IPS-18c (cell line): ENCODE results near the gene SLC4A11.

ENCODE experiments used
- H3K4me3 ChIP-seq: 2 replicates; pipeline ENCODE4 v1.7.0; 2013; ENCODE audit warnings: low read depth, mild to moderate bottlenecking, low read length, moderate library complexity; ENCODE audit not compliant: insufficient read depth
- H3K9me3 ChIP-seq: one replicate; pipeline ENCODE4 v1.6.1; 2013; ENCODE audit warnings: mild to moderate bottlenecking, low read length, moderate library complexity; ENCODE audit not compliant: control insufficient read depth, insufficient read depth

The SLC4A11 gene

DNA sequence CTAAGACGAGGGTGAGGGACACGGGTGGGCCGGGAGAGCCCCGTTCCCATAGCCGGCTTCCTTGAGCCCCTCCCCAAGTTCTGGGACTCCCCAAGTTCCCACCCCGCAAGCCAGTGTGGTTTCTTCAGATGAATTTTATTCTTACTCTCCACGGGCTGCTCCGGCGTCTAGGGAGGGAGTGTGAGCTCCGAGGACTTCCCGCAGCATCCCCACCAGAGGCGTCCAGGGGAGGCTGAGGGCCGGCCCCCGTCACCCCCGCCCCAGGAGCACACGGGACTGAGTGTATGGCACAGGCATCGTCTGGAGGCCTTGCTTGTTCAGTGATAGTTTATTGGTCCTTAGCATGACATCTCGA lies 10.0 kb upstream of the SLC4A11 start:
- H3K4me3 ChIP-seq = peak overlapping the region; percentile 47
- peaks cover 2% of the 10 kb centered on the region for H3K9me3 ChIP-seq

DNA sequence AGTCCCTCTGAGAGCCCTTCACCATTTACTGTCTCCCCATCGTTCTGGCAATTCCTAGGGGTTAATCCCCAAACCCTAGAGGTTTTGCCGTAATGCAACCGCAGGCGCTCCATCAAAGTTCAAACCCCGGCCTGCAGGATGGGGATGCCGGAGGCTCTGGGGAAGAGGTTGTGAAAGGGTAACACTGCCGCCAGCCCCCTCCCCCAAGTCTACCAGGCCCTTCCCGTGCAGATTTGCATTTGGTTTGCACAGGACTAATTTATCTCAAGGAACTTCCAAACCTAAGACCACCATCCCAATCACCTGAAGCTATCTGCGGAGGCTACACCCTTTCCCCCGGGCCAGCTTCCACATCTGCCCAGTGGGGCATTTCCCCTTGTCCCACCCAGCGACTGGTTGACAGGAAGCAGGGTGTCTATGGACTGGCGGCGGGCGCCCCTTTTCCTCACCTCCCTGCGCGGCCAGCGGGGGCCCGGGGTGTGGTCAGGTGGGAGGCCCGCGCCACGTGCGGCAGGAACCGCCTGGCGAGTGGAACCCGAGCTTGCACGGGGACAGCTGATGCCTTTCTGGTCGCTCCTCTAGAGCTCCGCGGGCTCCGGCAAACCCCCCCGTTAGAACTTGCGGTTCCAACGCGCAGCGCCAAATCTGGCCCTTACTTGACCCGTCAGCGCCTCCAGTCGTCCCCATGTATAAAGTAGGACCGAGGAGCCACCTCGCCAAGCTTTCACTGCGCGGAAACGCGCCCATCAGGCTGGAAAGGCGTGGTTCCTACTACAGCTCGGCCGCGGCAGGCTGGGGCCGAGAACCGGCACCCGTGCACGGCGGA lies 9.4 kb upstream of the SLC4A11 start:
- peak overlapping the region; percentile 47 for H3K4me3 ChIP-seq
- peaks cover 2% of the 10 kb centered on the region for H3K9me3 ChIP-seq

DNA sequence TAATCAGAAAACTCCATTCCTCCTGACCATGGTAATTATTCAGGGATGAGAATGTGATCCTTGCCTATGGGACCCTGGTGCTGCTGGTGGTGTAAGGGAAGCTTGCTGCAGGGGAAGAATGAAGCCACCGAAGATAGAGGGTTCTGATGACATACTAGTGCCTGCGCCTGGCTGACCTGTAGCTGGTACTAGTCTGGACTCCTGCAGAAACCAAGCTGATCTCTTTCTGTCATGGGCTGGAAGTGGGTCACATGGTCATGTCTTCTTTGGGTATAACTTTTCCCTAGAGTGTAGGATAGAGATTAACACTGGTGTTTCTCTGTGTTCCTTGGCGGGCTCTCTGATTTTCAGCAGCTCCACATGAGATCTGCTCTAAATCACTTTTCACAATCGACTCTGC lies 8.6 kb upstream of the SLC4A11 start:
- Histone ChIP-seq H3K9me3 (peaks cover 2% of the 10 kb centered on the region), H3K4me3 (no peak overlapping the region)

DNA sequence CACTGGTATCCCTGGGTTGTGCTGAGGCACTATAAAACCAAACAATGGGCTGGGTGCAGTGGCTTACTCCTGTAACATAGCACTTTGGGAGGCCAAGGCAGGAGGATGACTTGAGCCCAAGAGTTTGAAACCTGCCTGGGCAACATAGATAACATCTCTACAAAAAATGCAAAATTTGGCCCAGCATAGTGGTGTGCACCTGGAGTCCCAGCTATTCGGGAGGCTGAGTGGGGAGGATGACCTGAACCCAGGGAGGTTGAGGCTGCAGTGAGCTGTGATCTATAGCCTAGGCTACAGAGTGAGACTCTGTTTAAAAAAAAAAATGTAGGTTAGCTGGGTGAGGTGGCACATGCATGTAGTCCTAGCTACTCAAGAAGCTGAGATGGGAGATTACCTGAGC lies 7.7 kb upstream of the SLC4A11 start:
- Histone ChIP-seq H3K9me3 (peaks cover 2% of the 10 kb centered on the region), H3K4me3 (no peak overlapping the region)

DNA sequence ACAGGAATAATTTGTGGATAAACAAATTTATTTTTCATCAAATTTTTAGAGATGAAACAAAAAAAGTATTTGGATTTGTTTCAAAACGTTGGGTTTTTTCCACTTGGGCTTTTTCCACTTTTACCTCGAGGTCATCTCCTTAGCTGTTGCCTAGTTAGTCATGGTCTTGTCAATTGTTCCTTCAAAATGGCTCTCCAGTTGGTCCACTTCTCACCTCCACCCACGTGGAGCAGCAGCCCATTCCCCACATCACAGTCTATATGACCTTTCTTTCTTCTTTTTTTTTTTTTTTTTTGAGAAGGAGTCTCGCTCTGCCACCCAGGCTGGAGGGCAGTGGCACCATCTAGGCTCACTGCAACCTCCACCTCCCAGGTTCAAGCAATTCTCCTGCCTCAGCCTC lies 6.7 kb upstream of the SLC4A11 start:
- H3K4me3 ChIP-seq = no peak overlapping the region
- H3K9me3 ChIP-seq = peaks cover 2% of the 10 kb centered on the region

DNA sequence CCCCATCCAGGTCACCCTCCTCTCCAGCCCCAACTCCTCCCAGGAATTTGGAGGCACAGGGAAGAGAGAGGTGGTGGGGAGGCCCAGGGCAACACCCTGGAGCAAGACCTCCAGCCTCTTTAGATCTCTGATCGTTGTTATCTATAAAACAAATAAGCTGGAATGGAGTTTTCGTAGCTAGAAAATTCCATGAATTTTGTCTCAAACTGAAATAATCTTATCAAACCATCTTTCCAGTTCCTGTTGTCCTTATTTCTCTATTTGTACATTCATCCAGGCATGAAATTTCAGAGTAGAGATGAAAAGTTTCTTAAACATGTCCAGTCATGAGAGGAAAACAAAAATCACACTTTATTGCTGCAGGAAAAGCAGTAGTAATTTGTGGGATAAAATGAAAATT lies 6.2 kb upstream of the SLC4A11 start:
- Histone ChIP-seq H3K4me3 (no peak overlapping the region), H3K9me3 (peaks cover 2% of the 10 kb centered on the region)

DNA sequence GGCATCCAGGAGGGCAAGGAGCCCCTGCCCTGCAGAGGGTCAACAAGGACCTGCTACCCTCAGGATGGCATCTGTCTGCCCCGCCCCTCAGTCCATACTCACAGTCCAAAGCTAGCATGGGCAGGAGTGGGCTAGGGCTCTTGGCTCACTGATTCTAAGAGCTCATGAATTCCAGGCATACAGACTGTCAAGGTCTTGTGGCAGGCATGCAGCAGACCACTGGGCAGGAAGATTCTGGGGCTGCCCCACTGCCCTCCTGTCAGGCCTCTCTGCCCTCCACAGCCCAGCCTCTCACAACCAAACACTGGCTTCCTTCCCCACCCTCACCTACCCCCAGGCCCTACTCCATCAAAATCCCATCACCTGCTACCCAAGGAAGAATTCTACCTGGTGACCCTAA lies 5.6 kb upstream of the SLC4A11 start:
- peaks cover 2% of the 10 kb centered on the region for H3K9me3 ChIP-seq
- no peak overlapping the region for H3K4me3 ChIP-seq

DNA sequence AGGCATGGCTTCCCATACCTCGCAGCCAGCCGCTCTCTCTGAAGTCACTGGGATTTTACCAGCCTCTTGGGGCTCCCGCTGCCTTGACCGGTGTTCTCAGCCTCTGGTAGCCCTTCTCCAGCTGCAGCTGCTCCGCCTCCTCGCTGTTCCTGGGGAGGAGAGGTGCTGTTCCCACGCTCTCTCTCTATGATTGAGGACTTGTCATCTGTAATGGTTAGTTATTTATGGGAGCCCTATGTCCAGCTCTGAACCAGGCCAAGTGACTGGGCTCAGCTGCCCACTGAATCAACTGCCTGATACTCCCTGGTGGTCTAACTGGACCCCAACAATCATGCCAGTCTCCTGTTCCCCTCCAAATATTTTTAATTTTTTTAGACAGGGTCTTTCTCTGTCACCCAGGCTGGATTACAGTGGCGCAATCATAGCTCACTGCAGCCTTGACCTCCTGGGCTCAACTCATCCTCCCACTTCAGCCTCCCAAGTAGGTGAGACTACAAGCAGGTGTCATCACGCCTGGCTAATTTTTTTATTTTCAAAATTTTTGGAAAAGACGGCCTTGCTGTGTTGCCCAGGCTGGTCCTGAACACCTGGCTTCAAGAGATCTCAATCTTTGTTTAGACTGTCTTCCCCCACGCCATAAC lies 4.8 kb upstream of the SLC4A11 start:
- peaks cover 2% of the 10 kb centered on the region for H3K9me3 ChIP-seq
- H3K4me3 ChIP-seq = no peak overlapping the region

DNA sequence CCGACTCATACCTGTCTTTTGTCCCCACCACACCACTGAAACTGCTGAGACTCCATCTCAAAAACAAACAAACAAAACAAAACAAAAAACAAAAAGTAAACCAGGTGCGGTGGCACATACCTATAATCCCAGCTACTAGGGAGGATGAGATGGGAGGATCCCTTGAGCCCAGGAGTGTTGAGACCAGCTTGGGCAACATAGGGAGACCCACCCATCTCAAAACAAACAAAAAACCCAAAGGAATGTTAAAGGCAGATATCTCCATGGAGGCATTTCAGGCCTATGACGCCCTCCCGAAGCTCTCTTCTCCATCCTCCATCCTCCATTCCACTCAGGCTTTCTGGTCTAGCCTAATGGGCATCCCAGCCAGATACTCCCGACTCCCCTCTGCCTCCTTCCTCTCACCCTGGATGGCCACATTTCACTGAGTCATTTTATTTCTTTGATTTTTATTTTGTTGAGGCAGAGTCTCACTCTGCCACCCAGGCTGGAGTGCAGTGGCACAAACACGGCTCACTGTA lies 3.2 kb upstream of the SLC4A11 start:
- Histone ChIP-seq H3K9me3 (peaks cover 2% of the 10 kb centered on the region), H3K4me3 (no peak overlapping the region)

DNA sequence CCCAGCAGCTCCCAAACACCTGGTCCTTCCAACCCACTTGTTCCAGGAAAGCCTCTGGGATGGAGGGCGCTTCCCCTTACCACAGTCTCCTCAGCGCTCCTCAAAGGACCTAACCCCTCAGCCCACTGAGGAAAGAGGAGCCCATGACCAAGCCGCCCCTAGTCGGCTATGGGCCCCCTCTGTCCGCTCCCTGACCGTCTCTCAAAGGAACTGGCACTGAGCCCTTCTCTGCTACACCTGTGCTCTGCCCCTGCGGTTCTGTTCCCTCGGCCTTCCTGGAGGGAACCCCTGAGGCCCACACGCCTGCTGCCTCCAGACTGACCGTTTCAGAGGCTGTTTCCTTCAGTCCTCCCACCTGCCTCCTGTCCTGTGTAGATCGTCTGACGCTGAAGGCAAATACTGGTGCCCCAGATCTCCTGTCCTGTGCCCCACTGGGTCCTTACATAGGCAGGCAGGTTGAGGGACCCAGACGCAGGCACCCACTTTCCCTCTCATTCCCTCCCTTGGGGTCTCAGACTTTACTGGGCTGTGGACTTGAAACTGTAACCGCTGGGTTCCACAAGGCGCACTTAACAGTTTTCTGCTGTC lies 1.9 kb upstream of the SLC4A11 start:
- 0 out of 2 replicates have a peak overlapping the region, but pooled peaks have one; percentile 84 for H3K4me3 ChIP-seq
- peaks cover 2% of the 10 kb centered on the region for H3K9me3 ChIP-seq

DNA sequence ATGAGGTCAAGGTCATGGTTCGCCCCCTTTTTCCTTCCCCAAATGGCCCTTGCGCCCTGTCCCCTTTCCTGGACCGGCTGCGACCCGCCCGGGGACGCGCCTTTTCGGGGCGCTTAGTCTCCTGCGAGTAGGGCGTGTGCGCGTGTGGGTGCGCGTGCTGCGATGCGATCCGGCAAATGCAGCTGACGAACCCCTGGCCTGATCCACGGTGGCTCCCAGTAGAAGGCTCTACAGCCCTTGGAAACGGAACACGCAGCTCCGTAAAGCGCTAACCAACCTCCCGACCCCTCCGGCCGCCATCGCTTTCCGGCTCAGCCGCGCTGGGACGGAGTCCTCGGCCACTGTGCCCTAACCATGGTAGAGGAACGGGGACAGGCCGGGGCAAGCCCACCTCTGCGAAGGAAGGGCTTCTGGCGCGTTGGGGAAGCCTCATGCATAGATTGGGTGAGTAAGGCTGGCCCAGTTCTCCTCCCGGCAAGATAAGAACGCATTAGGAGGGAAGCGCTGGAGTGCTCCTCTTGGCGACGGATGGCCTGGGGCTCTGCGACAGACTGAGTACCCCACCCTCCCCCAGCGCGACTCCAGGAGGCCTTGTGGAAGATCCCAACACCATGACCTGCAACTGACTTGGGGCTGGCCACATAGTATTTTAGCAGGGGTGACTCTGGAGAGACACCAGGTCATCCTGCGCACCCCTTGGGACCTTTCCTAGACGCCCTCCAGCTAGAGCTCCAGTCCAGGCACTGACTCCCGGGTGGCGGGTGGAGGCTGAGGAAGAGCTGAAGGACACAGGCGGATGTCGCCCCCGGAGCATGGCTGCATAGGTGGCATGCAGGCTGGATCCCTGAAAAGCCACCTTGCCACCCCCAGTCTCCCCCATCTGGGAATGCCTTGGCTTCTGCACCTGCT lies 1.1 kb upstream of the SLC4A11 start:
- Histone ChIP-seq H3K4me3 (peak overlapping the region; percentile 84), H3K9me3 (peaks cover 2% of the 10 kb centered on the region)

DNA sequence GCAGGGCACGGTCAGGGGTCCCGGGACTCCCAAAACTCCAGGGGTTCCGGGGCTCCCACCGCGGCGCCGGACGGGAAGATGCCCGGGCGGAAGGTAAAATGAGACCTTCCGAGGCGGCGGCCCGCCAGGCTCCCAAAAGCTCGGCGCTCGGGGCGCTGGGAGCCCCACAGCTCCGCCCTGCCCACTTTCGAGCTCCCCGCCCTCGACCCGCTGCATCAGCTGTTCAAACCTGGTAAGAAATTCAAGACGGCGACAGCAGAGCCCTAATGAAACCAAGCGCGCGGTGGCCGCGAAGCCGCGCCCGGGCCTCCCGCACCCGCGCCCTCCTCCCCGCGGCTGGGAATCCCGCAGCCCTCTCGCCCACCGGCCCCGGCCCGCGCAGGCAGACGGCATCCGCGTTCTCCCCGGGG lies 369 bp downstream of the SLC4A11 start:
- Histone ChIP-seq H3K9me3 (peaks cover 2% of the 10 kb centered on the region), H3K4me3 (peak overlapping the region; percentile 84)

DNA sequence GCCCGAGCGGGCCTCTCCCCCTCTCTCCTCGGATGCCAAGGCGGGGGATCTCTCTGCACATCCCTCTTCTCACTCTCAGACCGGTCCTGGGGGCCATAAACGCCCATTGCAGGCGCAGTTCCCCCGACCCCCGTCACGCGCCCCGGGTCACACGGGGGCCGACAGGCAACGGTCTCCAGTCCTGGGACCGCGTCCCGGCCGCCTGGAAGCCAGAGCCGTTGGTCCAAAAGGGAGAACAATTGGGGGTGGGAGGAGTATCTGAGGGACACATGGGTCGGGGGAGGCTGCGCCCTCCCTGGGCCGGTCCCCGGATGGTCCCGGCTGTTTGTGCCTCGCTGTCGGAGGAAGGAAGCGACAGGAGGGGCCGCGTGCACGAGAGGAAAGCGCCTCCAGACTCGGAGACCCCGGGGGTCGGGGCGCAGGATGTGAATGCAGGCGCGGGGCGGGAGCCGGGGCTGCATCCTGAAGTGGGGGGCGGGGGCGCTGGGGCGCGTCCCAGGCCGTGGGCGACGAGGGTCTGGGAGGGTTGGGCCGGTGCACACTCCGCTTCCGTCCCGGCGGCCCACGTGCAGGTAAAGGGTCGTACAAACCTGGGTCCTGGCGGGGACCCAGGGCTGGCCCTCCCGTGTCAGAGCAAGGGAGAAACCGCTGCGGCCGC lies 903 bp downstream of the SLC4A11 start:
- Histone ChIP-seq H3K4me3 (peak overlapping the region; percentile 84), H3K9me3 (peaks cover 2% of the 10 kb centered on the region)

DNA sequence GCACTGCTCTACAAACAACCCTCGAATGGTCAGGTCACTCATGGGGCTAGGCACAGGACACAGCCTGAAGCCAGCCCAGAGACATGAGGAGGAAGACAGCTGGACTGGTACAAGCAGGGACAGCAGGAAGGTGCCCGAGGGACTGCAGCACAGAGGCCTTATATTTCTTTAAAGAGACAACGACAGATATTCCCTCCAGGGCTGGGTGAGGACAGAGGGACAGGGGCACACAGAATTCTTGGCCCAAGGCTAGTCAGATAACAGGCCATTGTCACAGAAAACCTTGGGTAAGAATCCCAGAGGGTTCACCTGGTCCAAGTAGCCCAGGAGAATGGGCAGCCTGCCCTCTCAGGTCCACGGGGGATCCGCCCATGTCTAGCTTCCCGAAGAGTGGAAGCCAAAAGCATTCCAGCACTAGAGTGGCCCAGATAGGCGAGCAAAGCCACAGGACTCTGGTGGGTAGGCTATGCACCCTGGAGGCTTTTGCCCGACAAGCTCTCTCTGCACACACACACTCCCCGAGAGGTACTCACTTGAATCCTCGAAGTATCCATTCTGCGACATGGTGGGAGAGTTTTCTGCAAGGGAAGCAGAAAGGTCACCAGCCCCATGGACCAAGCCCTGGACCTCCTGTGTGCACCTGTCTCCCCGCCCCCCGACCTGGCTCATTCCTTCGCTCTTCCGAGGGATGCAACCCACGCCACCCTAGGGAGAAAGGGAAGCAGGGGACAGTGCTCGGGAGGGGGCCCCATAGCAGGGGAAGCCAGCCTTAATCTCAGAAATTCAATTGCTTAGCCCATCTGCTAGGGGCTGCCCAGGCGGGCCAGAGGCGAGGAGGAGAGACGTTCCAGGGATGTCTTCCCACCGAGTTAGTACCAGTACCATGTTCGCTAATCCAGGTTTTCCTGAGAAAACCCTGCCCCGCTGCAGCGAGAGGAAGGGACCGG lies 1.7 kb downstream of the SLC4A11 start:
- Histone ChIP-seq H3K9me3 (peaks cover 2% of the 10 kb centered on the region), H3K4me3 (peak overlapping the region; percentile 84)

DNA sequence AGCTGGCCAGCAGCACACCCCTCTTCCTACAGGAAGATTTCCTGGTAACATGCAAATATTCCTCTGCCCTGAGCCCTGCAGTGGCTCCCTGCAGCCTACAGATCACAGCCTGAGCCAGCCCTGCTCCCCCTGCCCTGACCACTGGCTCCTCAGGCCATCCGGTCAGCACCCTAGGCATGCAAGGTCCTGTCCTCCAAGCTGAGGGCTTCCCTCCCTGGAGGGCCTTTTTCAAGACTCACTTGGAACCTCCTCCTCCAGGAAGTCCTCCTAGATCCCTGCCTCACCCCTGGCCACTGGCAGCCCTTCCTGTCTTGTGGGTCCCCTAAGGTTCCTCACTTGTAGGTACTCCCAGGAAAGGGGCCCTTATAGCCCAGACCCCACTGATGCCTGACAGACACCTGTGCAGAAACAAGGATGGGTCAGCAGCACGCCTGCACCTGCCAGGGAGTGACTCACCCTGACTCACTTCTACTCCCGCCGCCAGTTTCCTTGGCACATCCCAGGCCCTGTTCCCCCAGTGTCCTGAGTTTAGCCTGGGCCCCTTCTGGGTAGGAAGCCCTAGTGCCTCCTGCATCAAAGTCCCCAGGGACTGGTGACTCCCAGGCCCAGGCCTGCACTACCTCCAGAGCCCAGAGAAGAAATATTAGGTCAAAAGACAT lies 3.2 kb downstream of the SLC4A11 start:
- no peak overlapping the region for H3K4me3 ChIP-seq

More for the DNA sequence above, 3.2 kb downstream of the SLC4A11 start:
- peaks cover 2% of the 10 kb centered on the region for H3K9me3 ChIP-seq
